Stomach (tissue), 9 donors: ENCODE results near the gene TTC38. TPM values are rescaled to one million over a fixed set of nuclear protein-coding genes. Genes with fewer than 3 reads are reported as not detected.
"Not testable (repeated sequence)": the region's sequence is repeated elsewhere in the genome, so short reads cannot be mapped to it uniquely, and the experiment has no call there.

Source experiments
- DNase-seq, 2 donors: peaks; one replicate each; pipeline versions ENCODE4 v3.0.0 to v3.0.0-alpha.2; 2013 to 2019
- H3K27ac ChIP-seq, 5 donors: fragments of 200-600 bp in 4 of 5; sonication (generic) in 4 of 5; one replicate each; pipeline ENCODE4 v1.5.1; 2013 to 2019; ENCODE audit warnings: mild to moderate bottlenecking in 1 of 5, moderate library complexity in 1 of 5
- H3K27me3 ChIP-seq, 3 donors: fragments of 200-600 bp; sonication (generic); one replicate each; pipeline ENCODE4 v1.5.1; 2017 to 2019; ENCODE audit warnings: mixed run types in 1 of 3
- H3K36me3 ChIP-seq, 4 donors: fragments of 200-600 bp; sonication (generic); 1 replicate in 3 of 4; 2 replicates in 1 of 4; pipeline ENCODE4 v1.5.1; 2016 to 2019
- H3K4me1 ChIP-seq, 4 donors: fragments of 200-600 bp; sonication (generic); one replicate each; pipeline ENCODE4 v1.5.1; 2016 to 2019
- H3K4me3 ChIP-seq, 4 donors: fragments of 200-600 bp; sonication (generic) in 3 of 4; one replicate each; pipeline ENCODE4 v1.5.1; 2016 to 2019; ENCODE audit warnings: mild to moderate bottlenecking in 1 of 4
- H3K9me3 ChIP-seq, 4 donors: fragments of 200-600 bp; sonication (generic); one replicate each; pipeline ENCODE4 v1.5.1; 2016 to 2019
- EP300 ChIP-seq: sonication (generic); formaldehyde crosslinking; IDR thresholded peaks from one replicate; pipeline ENCODE4 v1.6.1; 2017; ENCODE audit warnings: antibody characterized with exemption
- POLR2A ChIP-seq, 4 donors: fragments of 450-650 bp; IDR thresholded peaks; one replicate each; pipeline ENCODE4 v1.6.1; 2016; ENCODE audit warnings: antibody characterized with exemption in 4 of 4, control low read depth in 2 of 4, mild to moderate bottlenecking in 1 of 4, moderate library complexity in 1 of 4
- POLR2AphosphoS5 ChIP-seq, 3 donors: sonication (generic); formaldehyde crosslinking; IDR thresholded peaks; one replicate each; pipeline ENCODE4 v1.6.1; 2016; ENCODE audit warnings: antibody characterized with exemption in 3 of 3
- WGBS, 5 donors: extraction: QIAGEN DNeasy Blood & Tissue Kit in 3 of 5; methylation state at CpG; one replicate each; pipeline versions ENCODE4 v1.1.5 to v1.1.7; 2013 to 2018; 5-methylcytosine and 5-hydroxymethylcytosine counted together
- intact Hi-C: fragments of 100-400 bp; cut with DNase I; formaldehyde crosslinking; loops from one replicate; pipeline ENCODE4 v1.15.1; 2023; ENCODE audit warnings: low total_unique reads
- polyA plus RNA-seq, 3 donors: library from polyadenylated mRNA; stranded (reverse); fragments of 200-250 nt; gene quantifications; one replicate each; pipeline ENCODE4 v1.2.3, GENCODE V29; 2013
- total RNA-seq, 5 donors: library from RNA; depleted of rRNA; stranded (reverse); fragments of >200 nt; gene quantifications; one replicate each; pipeline versions ENCODE4 v1.1.0 to v1.2.3, GENCODE V29; 2014 to 2016
- TF ChIP-seq, protein P1 (sequence below), 7 experiments: fragments of 450-650 bp in 4 of 7; fragments of 200-600 bp in 3 of 7; sonication (generic) in 3 of 7; IDR thresholded peaks; one replicate each; pipeline ENCODE4 v1.5.1; 2016 to 2019; ENCODE audit warnings: antibody characterized with exemption in 7 of 7, control low read depth in 2 of 7, mild to moderate bottlenecking in 1 of 7
- donor health status: healthy with polysubstance abuse.
- donor health status: Bipolar disorder and iron deficiency.
- donor health status: healthy.

TTC38 gene
- total and polyA plus RNA-seq, 8 donors = 20.0 to 411 (median 38.4) TPM

DNA sequence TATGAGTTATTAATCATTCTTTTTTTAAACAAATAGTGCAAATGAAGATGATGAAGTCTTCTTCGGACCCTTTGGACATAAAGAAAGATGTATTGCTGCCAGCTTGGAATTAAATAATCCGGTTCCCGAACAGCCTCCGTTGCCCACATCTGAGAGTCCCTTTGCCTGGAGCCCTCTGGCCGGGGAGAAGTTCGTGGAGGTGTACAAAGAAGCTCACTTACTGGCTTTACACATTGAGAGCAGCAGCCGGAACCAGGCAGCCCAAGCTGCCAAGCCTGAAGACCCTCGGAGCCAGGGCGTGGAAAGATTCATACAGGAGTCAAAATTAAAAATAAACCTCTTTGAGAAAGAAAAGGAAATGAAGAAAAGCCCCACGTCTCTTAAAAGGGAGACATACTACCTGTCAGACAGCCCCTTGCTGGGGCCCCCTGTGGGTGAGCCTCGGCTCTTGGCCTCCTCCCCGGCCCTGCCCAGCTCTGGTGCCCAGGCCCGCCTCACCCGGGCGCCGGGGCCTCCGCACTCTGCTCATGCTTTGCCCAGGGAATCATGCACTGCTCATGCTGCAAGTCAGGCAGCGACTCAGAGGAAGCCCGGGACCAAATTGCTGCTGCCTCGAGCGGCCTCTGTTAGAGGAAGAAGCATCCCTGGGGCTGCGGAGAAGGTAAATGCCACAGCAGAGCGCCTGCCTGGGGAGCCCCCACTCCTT lies 40.6 kb downstream of the TTC38 start:
- Histone ChIP-seq H3K4me3 (no peak overlapping the region), H3K36me3 (peaks cover 0 to 17% (median 0%) of the 10 kb centered on the region in 4 donors), H3K4me1 (no peaks in the 10 kb centered on the region), H3K9me3 (no peaks in the 10 kb centered on the region), H3K27ac (no peak overlapping the region), H3K27me3 (no peaks in the 10 kb centered on the region)
- TF ChIP-seq, protein P1, sequence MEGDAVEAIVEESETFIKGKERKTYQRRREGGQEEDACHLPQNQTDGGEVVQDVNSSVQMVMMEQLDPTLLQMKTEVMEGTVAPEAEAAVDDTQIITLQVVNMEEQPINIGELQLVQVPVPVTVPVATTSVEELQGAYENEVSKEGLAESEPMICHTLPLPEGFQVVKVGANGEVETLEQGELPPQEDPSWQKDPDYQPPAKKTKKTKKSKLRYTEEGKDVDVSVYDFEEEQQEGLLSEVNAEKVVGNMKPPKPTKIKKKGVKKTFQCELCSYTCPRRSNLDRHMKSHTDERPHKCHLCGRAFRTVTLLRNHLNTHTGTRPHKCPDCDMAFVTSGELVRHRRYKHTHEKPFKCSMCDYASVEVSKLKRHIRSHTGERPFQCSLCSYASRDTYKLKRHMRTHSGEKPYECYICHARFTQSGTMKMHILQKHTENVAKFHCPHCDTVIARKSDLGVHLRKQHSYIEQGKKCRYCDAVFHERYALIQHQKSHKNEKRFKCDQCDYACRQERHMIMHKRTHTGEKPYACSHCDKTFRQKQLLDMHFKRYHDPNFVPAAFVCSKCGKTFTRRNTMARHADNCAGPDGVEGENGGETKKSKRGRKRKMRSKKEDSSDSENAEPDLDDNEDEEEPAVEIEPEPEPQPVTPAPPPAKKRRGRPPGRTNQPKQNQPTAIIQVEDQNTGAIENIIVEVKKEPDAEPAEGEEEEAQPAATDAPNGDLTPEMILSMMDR (IDR thresholded peaks at IDR 0.05) = no peak
- TF ChIP-seq POLR2AphosphoS5 (IDR thresholded peaks at IDR 0.05) (no peak), EP300 (no peak), POLR2A (IDR thresholded peaks at IDR 0.05) (no peak)
- no peak for DNase-seq
- 83 to 94% (median 92%) methylated on average over 17 to 23 of the region's 23 CpGs for WGBS, 5 donors
- intact Hi-C loops = no loop called here

DNA sequence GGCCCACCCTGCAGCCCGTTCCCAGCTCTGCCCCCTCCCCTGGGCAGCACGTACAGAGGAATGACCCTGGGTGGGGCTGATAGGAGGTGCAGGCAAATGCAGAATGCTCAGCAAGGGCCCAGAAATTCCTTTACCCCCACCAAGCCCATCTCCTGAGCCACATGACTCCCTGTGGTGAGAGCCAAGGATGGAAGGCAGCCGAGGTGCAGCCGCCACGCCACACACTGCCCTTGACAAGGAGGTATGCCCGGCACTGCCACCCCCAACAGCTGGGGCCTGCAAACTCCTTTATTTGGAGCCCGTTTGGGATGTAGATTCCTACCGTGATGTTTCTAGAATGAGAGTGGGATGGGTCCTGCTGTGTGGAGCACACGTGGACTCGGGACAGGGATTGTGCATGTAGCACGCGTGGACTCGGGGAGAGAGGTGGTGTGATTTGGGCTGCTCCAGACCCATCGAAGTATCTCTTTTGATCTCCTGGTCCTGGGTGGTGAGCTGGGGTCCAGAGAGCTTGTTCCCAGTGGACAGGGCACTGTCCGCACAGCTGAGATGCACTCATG lies 41.8 kb downstream of the TTC38 start:
- Histone ChIP-seq H3K9me3 (no peaks in the 10 kb centered on the region), H3K4me3 (no peak overlapping the region), H3K27ac (no peak overlapping the region), H3K27me3 (no peaks in the 10 kb centered on the region), H3K4me1 (peaks cover 0 to 2% (median 0%) of the 10 kb centered on the region in 4 donors), H3K36me3 (peaks cover 0 to 17% (median 0%) of the 10 kb centered on the region in 4 donors)
- intact Hi-C loops = no loop called here
- TF ChIP-seq EP300 (no peak), POLR2A (IDR thresholded peaks at IDR 0.05) (no peak), POLR2AphosphoS5 (IDR thresholded peaks at IDR 0.05) (no peak)
- TF ChIP-seq, protein P1 (IDR thresholded peaks at IDR 0.05) = no peak
- WGBS, 5 donors = 91 to 97% (median 94%) methylated on average over 14 to 15 of the region's 15 CpGs
- DNase-seq = no peak

DNA sequence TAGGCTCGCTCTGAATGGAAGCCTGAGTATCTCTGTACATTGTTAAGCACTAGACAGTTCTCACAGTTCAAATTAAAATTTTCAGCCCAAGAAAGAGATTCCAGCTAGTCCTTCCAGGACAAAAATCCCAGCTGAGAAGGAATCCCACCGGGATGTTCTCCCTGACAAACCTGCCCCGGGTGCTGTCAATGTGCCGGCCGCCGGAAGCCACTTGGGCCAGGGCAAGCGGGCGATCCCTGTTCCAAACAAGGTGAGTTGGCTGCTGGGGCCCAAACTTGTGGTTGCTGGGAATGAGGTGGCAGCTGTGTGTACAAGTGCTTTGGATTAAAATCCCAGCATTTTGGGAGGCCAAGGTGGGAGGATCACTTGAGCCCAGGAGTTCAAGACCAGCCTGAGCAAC lies 44.2 kb downstream of the TTC38 start:
- no peak for DNase-seq
- no peaks in the 10 kb centered on the region for H3K27me3 ChIP-seq
- H3K4me3 ChIP-seq = no peak overlapping the region
- 93 to 98% (median 94%) methylated on average over 3 to 8 of the region's 8 CpGs for WGBS, 5 donors
- TF ChIP-seq, protein P1 (IDR thresholded peaks at IDR 0.05) = no peak
- TF ChIP-seq POLR2AphosphoS5 (IDR thresholded peaks at IDR 0.05) (no peak), POLR2A (IDR thresholded peaks at IDR 0.05) (no peak), EP300 (no peak)
- peaks cover 0 to 2% (median 0%) of the 10 kb centered on the region in 4 donors for H3K4me1 ChIP-seq
- intact Hi-C loops = no loop called here
- H3K27ac ChIP-seq = no peak overlapping the region
- no peaks in the 10 kb centered on the region for H3K9me3 ChIP-seq
- H3K36me3 ChIP-seq = peaks cover 0 to 28% (median 0%) of the 10 kb centered on the region in 4 donors

- H3K9me3 ChIP-seq, H3K27me3 ChIP-seq, H3K27ac ChIP-seq, intact Hi-C loops, DNase-seq, H3K4me3 ChIP-seq, H3K4me1 ChIP-seq: not testable (repeated sequence)
- 93 to 100% (median 100%) methylated on average over 2 of the region's 2 CpGs for WGBS, 5 donors
- peaks cover 0 to 32% (median 0%) of the 10 kb centered on the region in 4 donors for H3K36me3 ChIP-seq
Measured at GRCh38 chr22:46312848-46313247, 45.0 kb downstream of the TTC38 start.

DNA sequence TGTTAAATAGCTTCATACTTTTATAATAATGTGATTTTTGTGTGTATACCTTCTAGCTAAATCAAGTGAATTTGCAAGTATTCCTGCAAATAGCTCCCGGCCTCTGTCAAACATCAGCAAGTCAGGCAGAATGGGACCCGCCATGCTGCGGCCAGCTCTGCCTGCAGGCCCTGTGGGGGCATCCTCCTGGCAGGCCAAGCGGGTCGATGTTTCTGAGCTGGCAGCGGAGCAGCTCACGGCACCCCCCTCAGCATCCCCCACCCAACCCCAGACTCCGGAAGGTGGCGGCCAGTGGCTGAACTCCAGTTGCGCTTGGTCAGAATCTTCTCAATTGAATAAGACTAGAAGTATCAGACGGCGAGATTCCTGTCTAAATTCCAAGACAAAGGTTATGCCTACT lies 48.2 kb downstream of the TTC38 start:
- Histone ChIP-seq H3K4me3 (no peak overlapping the region), H3K36me3 (peaks cover 0 to 36% (median 0%) of the 10 kb centered on the region in 4 donors), H3K27ac (no peak overlapping the region), H3K27me3 (no peaks in the 10 kb centered on the region), H3K4me1 (peaks cover 0 to 2% (median 0%) of the 10 kb centered on the region in 4 donors), H3K9me3 (no peaks in the 10 kb centered on the region)
- WGBS, 5 donors = 92 to 99% (median 94%) methylated on average over 12 of the region's 12 CpGs
- DNase-seq = no peak
- intact Hi-C loops = loop anchor here (2.0 to 5.0 kb wide), 3 partner anchors 193 to 394 kb away; no protein-coding TSS in a partner anchor
- TF ChIP-seq, protein P1 (IDR thresholded peaks at IDR 0.05) = no peak
- no peak for TF ChIP-seq POLR2AphosphoS5 (IDR thresholded peaks at IDR 0.05)
- TF ChIP-seq EP300 = no peak
- TF ChIP-seq POLR2A (IDR thresholded peaks at IDR 0.05) = no peak
